Islet of Langerhans (tissue), 1 donor: ENCODE results near the gene FAM107B.

Experiments
- FAIRE-seq: peaks from one replicate; lab custom pipeline; 2011; peaks lifted over from hg19 to GRCh38; lab: Jason Lieb, UNC

Gene FAM107B

GRCh38 chr10:14776546-14776945, 1.8 kb upstream of the FAM107B start:
- FAIRE-seq, result no peak

GRCh38 chr10:14775656-14776055, 959 bp upstream of the FAM107B start:
- no peak for FAIRE-seq

GRCh38 chr10:14774214-14774580, 500 bp downstream of the FAM107B start:
- no peak for FAIRE-seq

DNA sequence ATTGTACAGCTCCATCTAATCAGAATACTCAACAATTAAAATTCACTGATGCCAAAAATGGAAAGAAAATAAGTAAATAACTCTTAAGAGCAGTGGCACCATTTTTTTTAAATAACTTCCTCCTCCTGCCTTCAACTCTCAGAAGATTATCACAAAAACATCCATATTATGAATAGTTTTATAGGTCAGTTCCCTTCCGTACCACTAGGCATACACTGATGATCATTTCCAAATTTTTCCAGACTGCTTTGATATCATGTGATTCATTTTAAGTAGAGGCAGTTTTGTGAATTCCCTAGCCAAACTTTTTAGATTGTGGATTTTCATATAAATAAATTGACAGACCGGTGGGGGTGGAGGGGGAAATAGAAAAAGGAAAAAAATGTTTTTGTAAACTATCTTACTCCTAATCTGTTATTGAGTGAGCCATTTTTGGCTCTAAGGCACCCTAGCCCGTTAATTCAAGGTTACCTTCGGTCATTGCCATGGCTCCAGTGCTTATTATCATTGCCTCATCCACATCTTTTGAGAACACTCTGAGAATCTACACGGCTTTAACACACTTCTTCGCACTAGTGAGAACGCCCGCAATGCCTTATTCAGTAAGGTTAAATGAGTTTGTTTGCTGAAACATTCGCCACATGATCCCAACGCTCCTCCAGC, 1.0 kb downstream of the FAM107B start:
- no peak for FAIRE-seq

- FAIRE-seq, result no peak
Observed at GRCh38 chr10:14772399-14772798, 2.3 kb downstream of the FAM107B start.

DNA sequence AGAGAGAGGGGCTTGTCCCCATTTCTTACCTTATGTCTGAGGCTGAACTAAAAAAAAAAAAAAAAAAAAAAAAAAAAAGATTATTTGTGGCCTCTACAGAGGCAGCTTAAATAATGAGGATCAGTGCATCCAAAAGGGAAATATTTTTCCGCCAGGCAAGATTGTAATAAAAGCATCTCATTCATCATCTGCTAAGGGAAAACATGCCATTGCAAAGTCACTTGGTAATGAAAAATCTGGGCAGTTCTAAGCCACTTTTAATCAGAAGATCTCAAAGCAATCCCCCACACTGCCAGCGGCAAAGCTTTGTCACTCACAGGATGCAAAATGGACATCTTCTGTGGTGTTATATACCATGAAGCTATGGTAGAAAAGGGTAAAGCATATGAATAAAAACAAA, 3.8 kb downstream of the FAM107B start:
- no peak for FAIRE-seq

DNA sequence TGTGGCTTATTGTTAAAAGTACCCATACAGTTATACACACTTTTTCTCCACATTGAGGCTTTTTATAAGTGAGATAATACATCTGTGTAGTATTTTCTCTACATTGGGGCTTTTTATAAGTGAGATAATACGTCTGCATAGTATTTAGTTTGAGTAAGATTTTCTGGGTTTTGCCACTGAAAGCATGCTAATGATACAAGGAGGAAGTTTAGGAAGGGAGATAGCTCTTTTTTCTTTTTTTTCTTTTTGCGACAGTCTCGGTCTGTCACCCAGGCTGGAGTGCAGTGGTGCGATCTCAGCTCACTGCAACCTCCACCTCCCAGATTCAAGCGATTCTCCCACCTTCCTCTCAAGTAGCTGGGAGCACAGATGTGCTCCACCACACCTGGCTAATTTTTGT, 13.3 kb downstream of the FAM107B start:
- no peak for FAIRE-seq

DNA sequence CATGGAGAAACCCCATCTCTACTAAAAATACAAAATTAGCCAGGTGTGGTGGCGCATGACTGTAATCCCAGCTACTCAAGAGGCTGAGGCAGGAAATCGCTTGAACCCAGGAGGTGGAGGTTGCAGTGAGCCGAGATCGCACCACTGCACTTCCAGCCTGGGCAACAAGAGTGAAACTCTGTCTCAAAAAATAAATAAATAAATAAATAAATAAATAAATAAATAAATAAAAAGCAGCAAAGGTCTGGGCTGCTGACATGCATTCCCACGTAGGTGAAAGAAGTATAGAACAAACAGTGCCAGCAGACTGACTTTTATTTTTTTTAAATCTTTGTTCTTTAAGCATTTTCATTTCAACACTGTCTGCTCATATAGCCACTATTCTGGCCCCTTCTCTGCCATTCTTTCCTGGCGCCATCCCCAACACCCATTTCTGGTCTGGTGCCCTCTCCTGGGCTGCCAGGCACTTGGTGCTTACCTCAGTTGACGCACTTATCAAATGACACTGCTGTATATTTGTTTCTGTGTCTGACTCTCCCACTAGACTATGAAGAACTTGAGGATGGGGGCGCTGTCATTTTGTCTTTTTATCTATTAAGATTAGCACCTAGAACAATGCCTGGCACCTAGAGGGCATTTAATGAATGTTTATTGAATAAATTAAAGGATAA, 15.6 kb downstream of the FAM107B start:
- FAIRE-seq, result no peak

GRCh38 chr10:14758451-14758850, 16.2 kb downstream of the FAM107B start:
- FAIRE-seq, result no peak

- FAIRE-seq, result no peak
Observed at GRCh38 chr10:14757986-14758385, 16.7 kb downstream of the FAM107B start.

GRCh38 chr10:14757394-14757793, 17.3 kb downstream of the FAM107B start:
- no peak for FAIRE-seq

- no peak for FAIRE-seq
Observed at GRCh38 chr10:14753441-14753840, 21.3 kb downstream of the FAM107B start.

GRCh38 chr10:14751921-14752320, 22.8 kb downstream of the FAM107B start:
- no peak for FAIRE-seq

DNA sequence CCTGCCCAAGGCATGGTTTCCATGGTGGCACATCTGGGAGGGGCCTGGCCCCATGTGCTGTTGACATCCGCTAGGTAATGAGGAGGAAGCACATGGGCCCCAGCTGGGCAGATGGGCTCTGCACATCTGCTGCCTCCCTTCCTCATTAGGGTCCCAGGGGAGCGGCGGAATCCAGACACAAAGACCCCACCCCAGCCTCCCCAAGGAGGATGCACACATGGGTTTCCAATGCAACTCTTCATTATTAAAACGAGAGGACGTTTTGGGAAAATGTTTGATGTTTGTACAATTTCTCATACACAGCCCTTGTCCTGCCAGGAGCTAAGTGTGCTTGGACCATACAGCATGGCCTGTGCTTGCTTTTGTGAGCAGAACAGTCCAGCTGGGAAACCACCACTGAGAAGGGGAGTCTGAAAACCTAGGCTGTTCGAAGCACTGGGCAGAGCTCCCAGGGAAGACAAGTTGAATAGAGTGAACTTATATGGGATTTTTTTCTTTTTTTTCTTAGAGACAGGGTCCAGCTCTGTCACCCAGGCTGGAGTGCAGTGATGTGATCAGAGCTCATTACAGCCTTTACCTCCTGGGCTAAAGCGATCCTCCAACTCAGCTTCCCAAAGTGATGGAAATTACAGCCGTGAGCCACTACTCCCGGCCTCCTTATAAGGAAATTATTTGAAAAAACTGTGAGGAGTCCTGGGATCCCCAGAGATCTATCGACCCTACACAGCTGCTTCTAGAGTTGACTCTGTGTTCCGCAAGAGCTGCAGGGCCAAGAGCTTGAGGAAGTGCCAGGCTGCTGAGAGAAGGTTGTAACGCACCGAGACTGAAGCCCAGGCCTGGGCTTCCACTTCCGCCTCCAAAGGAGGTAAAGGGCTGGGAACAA, 23.4 kb downstream of the FAM107B start:
- no peak for FAIRE-seq

- FAIRE-seq, result no peak
Observed at GRCh38 chr10:14749070-14749809, 25.5 kb downstream of the FAM107B start.

- FAIRE-seq, result no peak
Observed at GRCh38 chr10:14748441-14748840, 26.3 kb downstream of the FAM107B start.

DNA sequence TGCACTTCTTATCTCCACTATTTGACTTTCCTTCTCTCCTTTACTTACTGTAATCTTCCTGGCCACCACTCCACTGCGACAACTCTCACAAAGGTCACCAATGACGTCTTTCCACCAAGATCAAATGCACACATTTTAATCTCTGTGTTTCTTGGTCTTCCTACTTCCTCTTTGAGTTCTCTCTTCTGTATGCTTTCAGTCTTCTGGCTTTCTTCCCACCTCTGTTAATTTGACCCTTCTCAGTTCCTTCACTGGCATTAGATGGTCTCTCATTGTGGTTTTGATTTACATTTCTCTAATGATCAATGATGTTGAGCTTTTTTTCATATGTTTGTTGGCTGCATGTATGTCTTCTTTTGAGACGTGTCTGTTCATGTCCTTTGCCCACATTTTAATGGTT, 31.9 kb downstream of the FAM107B start:
- FAIRE-seq, result no peak

- FAIRE-seq, result no peak
Observed at GRCh38 chr10:14742382-14742781, 32.3 kb downstream of the FAM107B start.

DNA sequence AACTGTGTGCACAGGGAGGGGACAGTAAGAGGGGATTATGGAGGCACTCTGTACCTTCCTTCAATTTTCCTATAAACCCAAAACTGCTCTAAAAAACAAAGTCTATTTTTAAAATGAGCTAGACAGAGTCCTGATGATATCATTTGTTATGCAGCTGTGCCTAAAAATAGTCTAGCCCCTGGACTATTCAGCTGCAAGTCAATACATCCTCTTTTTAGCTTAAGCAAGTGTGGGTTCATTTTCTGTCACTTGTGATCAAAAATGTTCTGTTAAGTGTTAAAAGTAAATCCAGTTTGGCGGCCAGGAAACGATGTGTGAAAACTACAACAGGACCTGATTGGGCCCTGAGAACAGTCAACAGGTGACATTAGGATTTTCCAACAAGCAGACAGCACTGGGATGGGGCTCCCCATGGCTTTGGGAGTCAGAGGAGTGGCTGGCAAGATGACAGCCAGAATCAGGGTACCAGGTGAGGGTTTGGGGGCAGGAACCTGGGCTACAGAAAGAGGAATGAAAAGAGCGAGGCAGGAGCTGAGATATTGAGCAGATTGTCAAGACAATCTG, 33.9 kb downstream of the FAM107B start:
- no peak for FAIRE-seq

- FAIRE-seq, result no peak
Observed at GRCh38 chr10:14737808-14738545, 36.7 kb downstream of the FAM107B start.

- FAIRE-seq, result peak; percentile 99
Observed at GRCh38 chr10:14736600-14737081, 38.1 kb downstream of the FAM107B start.
